Heart left ventricle (tissue), 13 donors: ENCODE measurements around the gene GAGE12J.

Experiments
- CTCF ChIP-seq, 12 donors: fragments of 200-600 bp; sonication (generic) in 4 of 12; IDR thresholded peaks; one replicate each; pipeline versions ENCODE4 v1.5.0 to v1.8.0; 2018 to 2022; ENCODE audit warnings: antibody characterized with exemption in 12 of 12, mild to moderate bottlenecking in 5 of 12
- POLR2A ChIP-seq, 2 donors: fragments of 450-650 bp; IDR thresholded peaks; one replicate each; pipeline ENCODE4 v1.6.1; 2017; ENCODE audit warnings: antibody characterized with exemption in 2 of 2, mild to moderate bottlenecking in 2 of 2, moderate library complexity in 2 of 2
- donor health status: ischemic (EF 13 %, LVEDD 7.1; RV severe dilation, severe dysfunction).
- donor health status: DM: no; HTN: yes; CAD: no.
- donor health status: DM: no; HTN: no; CAD: no.
- donor health status: ischemic (EF 25% LVEDD 6.9; RV normal size, moderate dysfunction).
- donor health status: ischemic (EF 25% LVEDD 5.7; RV mildly dilated, moderate dysfunction).
- donor health status: ischemic (EF 35%, LVEDD 5.7; RV mildly dilated, moderate dysfunction).
- donor health status: nonischemic (EF 11% LVEDD 7.7; RV severe dilation, severe dysfunction).
- donor health status: DM: yes; HTN: yes; CAD: no.
- donor health status: PGD.
- donor health status: ischemic (EF 29% LVEDD 5.4; RV normal size, mild dysfunction).
- donor health status: nonischemic (EF 23%, LVEDD 6.1; RV moderate dilation, normal function).

GRCh38 chrX:49286581-49286980 is 35.3 kb upstream of the GAGE12J start:
- TF ChIP-seq CTCF (IDR thresholded peaks at IDR 0.05) (no peak), POLR2A (IDR thresholded peaks at IDR 0.05) (no peak)
